Choroid plexus epithelial cell (primary cell): ENCODE results near the gene ABCA7.

ENCODE experiments used
- DNase-seq: peaks from one replicate; pipeline ENCODE4 v3.0.0-alpha.2; 2010; ENCODE audit warnings: low read depth
- H3K4me3 ChIP-seq: 2 replicates; pipeline ENCODE4 v1.5.1; 2011; ENCODE audit warnings: low read depth, mild to moderate bottlenecking, control low read depth, low read length, moderate library complexity
- TF ChIP-seq, protein P1 (sequence below): conservative IDR thresholded peaks from 2 replicates; pipeline ENCODE4 v1.5.1; 2011; ENCODE audit warnings: low read depth, mild to moderate bottlenecking, control low read depth, inconsistent platforms, low read length, moderate library complexity

Gene ABCA7

DNA sequence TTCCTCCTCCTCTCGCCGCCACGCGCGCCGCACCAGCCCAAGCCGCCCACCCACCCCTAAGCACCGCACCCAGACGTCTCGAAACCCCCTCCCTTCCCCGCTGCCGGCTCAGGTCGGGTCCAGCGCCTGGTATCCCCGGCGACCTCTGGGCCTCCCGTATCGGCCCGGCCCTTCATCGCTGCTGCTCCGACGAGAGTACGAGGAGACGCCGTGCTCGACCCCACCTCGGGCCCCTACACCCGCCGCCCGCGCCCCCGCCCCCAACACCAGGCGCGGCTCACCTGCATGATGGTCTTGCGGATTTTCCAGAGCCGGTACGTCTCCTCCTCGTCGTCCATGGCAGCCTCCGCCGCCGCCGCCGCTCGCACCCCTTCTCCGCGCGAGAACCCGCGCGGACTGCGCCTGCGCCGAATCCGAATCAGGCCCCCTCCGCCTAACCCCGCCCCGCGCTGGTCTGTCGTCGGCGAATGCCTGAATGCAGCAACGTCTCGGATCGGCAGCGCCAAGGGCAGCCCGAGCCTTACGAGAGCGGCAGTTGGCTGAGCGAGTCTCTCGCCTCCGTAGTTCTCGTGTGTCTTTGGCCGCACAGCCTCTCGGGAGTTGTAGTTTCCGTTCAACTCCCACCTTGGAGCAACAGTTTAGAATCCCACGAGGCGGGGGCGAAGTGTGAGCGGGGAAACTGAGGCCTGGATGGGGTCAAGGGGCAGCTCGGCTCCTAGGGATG, 55.2 kb downstream of the ABCA7 start, which contains the start of gene POLR2E:
POLR2E (minus strand) TSS at position 398 of the 724 bp plus-strand sequence; CDS start at position 338, 60 bp downstream.
- peak within 1 kb of the TSS; percentile 85 for H3K4me3 ChIP-seq
- TF ChIP-seq, protein P1, sequence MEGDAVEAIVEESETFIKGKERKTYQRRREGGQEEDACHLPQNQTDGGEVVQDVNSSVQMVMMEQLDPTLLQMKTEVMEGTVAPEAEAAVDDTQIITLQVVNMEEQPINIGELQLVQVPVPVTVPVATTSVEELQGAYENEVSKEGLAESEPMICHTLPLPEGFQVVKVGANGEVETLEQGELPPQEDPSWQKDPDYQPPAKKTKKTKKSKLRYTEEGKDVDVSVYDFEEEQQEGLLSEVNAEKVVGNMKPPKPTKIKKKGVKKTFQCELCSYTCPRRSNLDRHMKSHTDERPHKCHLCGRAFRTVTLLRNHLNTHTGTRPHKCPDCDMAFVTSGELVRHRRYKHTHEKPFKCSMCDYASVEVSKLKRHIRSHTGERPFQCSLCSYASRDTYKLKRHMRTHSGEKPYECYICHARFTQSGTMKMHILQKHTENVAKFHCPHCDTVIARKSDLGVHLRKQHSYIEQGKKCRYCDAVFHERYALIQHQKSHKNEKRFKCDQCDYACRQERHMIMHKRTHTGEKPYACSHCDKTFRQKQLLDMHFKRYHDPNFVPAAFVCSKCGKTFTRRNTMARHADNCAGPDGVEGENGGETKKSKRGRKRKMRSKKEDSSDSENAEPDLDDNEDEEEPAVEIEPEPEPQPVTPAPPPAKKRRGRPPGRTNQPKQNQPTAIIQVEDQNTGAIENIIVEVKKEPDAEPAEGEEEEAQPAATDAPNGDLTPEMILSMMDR = no peak
- peak; percentile 99 for DNase-seq

DNA sequence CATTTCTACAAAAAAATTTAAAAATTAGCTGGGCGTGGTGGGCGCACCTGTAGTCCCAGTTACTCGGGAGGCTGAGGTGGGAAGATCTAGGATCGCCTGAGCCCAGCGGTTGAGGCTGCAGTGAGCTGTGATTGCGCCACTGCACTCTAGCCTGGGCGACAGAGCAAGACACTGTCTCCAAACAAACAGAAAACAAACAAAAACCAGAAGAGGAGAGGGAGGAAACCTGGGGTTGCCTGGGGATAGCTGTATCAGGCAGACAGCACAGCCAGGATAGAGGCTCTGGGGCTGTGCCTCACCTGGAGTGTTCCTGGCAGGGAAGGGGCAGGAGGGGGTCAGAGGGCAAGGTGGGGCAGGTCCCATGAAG, 57.9 kb downstream of the ABCA7 start:
- TF ChIP-seq, protein P1 = no peak
- no peak overlapping the region for H3K4me3 ChIP-seq
- DNase-seq = no peak

DNA sequence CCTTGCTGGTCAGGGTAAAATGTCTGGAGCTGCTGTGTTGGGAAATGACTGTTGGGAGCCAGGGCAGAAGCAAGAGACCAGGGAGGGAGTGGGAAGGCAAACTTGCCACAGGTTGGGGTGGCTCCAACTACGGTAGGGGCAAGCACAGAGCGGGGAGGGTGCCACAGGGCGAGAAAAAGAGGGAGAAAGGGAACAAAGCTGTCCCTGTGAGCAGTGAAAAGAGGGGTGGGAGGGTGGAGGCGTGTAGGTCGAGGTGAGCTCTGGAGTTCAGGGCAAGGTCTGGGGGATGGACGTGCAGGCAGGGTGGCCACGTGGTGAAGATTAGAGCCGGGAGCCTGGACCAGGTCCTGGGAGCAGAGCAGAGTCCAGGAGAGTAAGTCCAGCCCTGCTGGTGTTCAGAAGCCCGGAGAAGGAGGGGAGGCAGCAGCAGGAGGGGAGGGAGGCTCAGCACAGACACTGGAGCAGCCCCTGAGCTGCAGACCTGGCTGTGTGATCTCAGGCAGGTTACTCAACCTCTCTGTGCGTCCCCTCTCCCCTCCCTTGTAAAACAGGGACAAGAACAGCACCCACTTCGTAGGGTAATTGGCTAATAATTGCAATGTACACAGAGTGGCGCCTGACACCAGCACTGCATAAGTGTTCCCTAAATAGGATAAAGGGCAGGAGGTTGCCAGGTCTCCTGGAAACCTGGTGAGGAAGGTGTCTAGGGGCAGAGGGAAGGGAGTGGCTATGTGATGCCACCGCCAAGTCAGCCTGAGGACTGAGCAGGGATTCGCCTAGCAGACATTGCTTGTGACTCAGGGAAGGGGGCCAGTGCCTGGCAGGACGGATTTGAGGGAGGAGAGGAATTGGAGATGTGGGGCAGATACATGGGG, 58.5 kb downstream of the ABCA7 start:
- TF ChIP-seq, protein P1 = no peak
- DNase-seq = no peak
- H3K4me3 ChIP-seq = no peak overlapping the region

DNA sequence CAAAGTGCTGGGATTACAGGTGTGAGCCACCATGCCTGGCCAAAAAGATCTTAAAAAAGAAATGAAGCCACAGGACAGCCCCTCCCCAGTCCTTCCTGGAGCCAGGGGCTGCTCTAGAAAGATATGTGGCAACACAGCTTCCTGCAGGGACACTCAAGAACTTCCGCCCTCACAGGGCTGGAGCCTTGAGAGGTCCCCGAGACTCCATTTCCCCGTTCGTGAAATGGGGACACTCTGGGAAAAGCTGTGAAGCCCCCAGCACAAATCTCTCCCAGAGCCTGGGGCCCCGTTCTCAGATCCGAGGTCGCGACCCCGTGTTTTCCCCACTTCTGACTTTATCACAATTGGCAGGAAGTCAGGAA, 61.4 kb downstream of the ABCA7 start:
- no peak overlapping the region for H3K4me3 ChIP-seq
- TF ChIP-seq, protein P1 = no peak
- no peak for DNase-seq

DNA sequence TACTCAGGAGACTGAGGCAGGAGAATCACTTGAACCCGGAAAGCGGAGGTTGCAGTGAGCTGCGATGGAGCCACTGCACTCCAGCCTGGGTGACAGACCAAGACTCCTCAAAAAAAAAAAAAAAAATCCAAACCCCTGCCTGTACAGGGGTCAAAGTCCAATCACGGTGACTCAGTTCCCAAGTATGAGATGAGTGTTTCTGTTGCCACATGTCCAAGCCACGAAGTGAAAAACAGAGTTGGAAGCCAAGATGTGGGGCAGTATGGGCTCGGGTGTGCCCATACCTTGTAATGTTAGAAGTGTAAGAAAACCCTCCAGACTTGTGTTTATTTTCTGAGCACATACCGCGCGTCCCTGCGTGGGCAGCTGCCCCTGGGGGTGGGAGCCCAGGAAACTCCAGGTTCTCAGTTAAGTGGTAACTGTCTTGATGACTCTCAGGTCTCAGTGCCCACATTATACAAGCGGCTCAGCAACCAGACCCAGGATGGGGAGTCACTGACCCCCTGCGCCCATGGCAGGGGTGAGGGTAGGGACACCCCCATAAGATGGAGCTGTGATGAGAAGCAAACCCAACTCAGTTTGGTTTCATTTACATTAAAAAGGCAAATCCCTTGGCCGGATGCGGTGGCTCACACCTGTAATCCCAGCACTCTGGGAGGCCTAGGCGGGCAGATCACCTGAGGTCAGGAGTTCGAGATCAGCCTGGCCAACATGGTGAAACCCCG, 62.7 kb downstream of the ABCA7 start:
- TF ChIP-seq, protein P1 = no peak
- DNase-seq = peak; percentile 99
- peak overlapping the region; percentile 22 for H3K4me3 ChIP-seq

DNA sequence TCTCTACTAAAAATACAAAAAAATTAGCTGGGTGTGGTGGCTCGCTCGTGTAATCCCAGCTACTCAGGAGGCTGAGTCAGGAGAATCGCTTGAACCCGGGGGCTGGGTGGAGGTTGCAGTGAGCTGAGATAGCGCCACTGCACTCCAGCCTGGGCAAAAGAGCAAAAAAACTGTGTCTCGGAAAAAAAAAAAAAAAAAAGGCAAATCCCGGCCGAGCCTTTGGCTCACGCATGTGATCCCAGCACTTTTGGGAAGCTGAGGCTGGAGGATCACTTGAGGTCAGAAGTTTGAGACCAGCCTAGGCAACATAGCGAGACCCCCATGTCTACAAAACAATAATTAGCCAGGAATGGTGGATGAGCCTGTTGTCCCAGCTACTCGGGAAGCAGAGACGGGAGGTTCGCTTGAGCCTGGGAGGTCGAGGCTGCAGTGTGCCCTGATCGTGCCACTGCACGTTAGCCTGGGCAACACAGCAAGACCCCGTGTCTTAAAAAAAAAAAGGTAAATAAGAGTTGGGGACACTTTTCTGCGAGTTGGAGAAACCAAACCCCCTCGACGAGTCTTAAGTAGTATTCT, 63.3 kb downstream of the ABCA7 start:
- peak overlapping the region; percentile 38 for H3K4me3 ChIP-seq

More for the DNA sequence above, 63.3 kb downstream of the ABCA7 start:
- TF ChIP-seq, protein P1 = no peak
- no peak for DNase-seq
